GM21447 (cell line): ENCODE data around the gene ENPP7.

Source experiments
- ATAC-seq: cut with Tn5 transposase; IDR thresholded peaks from one replicate; pipeline ENCODE4 v1.9.1; 2021; ENCODE audit not compliant: unreplicated experiment

The ENPP7 gene

GRCh38 chr17:79776376-79777119, 45.8 kb downstream of the ENPP7 start:
- ATAC-seq = no peak

- ATAC-seq = peak; percentile 20
These were observed 46.6 kb downstream of the ENPP7 start for GRCh38 chr17:79777120-79777893.

DNA sequence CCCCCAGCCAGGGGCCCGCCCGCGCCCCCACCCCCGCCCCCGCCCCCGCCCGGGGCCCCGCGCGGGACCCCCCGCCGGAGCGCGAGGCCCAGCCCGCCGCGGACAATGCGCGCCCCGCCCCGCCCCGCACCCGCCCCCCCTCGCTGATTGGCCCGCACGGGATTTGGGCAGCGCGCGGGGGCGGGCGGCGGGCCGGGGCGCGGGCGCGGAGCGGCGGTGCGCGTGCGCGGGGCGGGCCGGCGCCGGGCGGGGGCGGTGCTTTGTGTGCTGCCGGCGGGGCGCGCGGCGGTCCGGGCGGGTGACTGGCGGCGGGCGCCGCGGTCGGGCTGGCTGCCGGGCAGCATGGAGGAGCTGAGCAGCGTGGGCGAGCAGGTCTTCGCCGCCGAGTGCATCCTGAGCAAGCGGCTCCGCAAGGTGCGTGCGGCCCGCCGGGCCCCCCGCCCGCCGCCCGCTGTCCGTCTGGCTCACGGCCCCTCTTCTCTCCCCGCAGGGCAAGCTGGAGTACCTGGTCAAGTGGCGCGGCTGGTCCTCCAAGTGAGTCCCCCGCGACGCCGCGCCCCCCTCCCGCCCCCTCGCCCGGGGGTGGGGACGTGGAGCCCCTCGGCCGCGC, 47.3 kb downstream of the ENPP7 start, which contains the start of gene CBX2:
Gene CBX2 (plus strand): TSS at position 255 of the 610 bp plus-strand sequence. CDS start 88 bp downstream, at position 343.
- peak; percentile 45 for ATAC-seq

DNA sequence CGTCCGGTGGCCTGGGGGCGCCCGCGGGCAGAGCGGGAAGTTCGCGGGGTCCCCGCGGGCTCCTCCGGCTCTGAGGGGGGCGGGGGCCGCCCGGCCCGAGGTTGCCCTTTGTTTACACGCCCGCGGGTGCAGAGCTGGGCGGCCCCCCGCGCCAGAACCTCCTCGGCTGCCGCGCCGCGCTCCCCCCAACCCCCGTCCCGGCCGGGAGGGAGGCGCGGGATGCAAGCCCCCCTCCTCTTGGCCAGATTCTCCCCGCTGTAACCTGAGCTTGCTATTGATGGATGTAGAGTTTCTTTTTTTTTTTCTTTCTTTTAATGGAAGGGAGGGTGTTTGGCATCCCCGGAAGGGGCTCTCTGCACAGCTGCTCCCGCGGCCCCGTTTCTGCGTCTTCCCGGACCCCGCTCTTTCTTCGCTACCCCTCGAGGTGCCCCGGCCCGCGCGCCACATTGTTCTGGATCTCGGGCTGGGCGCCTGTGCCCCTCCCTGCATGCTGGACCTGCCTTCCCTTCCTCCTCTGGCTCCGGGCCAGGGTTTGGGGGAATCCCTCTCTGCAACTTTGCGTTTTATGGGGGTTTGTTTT, 47.9 kb downstream of the ENPP7 start:
- ATAC-seq = peak; percentile 13

DNA sequence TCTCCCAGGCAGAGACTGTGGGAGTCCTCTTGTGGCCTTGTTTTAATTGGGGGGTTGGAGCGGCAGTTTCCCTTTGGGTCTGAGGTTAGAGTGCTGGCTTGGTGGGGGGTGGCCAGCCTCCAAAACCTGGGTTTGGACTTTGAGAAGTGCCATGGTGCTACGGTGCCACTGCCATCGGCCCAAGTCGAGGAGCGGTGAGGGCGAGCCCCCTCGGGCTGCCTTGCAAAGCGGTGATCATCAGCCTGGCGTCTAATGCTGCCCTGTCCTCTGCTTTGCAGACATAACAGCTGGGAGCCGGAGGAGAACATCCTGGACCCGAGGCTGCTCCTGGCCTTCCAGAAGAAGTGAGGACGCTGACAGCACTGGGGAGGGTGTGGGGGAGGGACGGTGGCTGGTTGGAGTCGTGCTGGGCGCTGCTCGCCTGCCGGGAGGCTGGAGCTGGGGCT, 48.4 kb downstream of the ENPP7 start:
- ATAC-seq = no peak

DNA sequence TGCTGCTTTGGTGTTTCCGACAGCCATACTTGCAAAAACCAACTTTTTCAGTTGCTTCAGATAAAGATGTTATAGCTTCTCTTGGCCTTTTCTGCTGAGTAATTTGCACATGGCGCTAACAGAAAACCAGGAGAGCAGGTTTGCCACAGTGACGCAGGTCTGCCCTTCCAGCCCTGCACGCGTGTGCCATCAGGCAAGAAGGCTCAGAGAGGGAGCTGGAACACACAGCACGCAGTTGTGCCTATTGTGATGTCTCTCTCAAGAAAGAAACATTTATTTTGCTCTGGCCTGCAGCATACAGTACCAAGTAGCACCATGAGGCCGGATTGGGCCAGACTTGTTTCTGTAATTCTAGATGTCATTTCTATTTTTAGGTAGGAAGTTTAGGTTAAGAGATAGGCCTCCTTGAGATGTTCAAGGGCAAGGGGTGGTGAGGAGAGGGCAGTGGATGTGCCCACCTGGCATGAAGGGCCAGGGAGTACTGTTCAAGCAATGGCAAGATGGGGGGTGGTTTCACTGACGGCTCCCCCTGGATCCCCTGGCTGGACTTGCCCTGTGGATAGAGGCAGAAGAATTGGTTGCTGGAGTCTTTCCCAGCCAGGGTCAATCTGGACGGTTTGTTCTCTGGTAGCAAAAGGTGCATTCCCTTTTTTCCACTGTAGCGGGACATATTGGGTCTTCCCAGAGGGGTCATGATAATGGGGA, 49.1 kb downstream of the ENPP7 start:
- ATAC-seq = no peak

GRCh38 chr17:79781012-79781650, 50.4 kb downstream of the ENPP7 start:
- ATAC-seq = no peak

- ATAC-seq = no peak
These were observed 51.2 kb downstream of the ENPP7 start for GRCh38 chr17:79781736-79782575.

GRCh38 chr17:79783891-79784290, 53.1 kb downstream of the ENPP7 start:
- no peak for ATAC-seq

DNA sequence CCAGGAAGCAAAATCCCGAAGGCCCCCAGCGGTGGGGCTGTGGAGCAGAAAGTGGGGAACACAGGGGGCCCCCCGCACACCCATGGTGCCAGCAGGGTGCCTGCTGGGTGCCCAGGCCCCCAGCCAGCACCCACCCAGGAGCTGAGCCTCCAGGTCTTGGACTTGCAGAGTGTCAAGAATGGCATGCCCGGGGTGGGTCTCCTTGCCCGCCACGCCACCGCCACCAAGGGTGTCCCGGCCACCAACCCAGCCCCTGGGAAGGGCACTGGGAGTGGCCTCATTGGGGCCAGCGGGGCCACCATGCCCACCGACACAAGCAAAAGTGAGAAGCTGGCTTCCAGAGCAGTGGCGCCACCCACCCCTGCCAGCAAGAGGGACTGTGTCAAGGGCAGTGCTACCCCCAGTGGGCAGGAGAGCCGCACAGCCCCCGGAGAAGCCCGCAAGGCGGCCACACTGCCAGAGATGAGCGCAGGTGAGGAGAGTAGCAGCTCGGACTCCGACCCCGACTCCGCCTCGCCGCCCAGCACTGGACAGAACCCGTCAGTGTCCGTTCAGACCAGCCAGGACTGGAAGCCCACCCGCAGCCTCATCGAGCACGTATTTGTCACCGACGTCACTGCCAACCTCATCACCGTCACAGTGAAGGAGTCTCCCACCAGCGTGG, 53.7 kb downstream of the ENPP7 start:
- ATAC-seq = no peak

DNA sequence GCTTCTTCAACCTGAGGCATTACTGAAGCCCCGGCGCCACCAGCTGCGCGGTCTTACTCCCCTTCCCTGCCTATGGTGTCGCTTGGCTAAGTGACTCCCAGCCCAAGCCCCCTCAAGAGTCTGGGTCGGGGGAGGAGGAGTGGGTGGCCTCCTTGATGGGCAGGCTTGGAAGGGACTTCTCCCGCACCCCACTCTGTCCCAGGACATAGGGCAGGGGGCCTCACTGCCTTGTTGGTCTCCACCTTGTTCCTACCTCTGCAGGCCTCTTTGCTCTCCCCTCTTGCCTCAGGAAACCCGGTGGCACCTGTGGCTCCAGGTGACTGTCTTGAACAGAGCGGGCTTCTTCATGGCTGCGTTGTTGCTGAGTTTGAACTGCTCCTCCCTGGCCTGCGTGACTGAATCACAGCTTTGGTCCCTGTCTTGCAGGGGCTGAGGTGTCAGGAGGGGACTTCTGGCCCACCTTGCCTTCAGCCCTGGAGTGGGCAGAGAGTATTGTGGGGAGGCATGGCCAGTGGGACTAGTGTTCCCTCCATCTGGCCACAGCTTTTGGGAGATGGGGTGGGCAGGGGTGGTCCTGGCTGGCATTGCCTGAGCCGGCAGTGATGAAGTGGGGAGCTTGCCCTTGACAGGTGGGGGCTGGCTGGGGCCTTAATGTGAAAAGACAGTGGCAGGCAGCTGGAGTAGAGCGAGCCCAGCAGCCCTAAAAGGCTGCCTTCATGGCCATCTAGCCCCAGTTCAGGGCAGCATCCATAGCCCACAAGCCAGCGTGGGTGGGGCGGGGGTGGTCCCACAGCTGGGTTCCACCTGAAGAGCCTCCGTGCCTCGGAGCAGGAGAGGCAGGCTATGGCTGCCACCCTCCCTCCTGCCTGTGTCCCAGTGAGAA, 54.5 kb downstream of the ENPP7 start:
- no peak for ATAC-seq

DNA sequence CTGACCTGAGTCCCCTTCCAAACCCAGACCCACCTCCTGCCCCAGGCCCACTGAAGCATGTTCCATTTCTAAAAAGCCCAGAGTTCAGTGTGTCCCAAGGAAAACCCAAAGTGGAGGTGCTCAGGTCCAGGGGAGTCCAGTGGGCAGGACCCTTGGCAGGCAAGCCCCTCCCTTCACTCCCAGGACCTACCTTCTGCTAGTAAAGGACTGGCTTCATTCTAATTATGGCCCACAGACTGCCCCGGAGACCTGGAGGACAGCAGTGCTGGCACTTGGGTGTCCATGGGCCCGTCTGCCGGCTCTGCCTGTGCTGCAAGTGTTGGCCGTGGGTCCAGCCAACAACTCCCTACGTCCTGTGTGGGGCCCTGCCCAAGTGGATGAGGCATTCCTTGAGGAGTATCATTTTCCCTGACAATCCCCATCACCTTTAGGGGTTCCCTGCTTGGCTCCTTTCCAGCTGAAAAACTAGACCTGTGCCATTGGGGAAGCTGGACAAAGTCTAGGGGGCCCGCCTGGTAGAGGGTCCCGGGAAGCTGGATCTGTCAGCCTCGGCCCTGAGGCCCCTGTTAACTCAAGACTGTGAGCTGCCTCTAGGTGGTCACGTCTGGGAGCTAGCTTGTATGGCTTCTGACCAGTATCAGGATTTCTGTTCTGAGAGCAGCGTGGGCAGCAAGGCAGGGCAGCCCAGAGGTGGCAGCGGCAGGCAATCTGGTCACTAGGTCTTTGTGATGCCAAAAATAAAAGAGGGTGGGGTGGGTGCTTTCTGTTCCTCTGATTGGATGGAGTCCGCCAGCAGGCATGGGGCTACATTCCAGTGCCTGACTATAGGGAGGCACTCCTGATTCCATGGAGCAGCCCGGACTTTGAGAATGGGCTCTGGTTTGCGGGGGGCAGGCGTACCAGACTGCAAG, 55.4 kb downstream of the ENPP7 start:
- ATAC-seq = no peak

GRCh38 chr17:79786930-79787643, 56.3 kb downstream of the ENPP7 start:
- no peak for ATAC-seq

DNA sequence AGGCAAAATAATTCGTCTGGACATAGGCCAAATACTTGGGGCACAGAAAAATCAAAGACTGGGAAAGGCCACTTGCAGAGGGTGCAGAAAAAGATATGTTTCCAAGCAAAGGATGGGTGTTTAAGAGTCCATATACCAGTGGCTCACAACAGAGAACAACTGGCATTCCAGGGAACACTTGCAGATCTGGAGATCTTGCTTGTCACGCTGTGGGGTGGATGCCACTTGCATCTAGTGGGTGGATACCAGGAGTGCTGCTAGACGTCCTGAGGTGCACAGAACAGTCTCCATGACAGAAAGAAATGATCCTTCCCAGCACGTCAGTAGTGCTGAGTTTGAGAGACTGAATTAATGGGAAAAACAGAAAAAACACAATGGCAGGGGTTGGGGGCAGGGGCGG, 57.7 kb downstream of the ENPP7 start:
- ATAC-seq = no peak

DNA sequence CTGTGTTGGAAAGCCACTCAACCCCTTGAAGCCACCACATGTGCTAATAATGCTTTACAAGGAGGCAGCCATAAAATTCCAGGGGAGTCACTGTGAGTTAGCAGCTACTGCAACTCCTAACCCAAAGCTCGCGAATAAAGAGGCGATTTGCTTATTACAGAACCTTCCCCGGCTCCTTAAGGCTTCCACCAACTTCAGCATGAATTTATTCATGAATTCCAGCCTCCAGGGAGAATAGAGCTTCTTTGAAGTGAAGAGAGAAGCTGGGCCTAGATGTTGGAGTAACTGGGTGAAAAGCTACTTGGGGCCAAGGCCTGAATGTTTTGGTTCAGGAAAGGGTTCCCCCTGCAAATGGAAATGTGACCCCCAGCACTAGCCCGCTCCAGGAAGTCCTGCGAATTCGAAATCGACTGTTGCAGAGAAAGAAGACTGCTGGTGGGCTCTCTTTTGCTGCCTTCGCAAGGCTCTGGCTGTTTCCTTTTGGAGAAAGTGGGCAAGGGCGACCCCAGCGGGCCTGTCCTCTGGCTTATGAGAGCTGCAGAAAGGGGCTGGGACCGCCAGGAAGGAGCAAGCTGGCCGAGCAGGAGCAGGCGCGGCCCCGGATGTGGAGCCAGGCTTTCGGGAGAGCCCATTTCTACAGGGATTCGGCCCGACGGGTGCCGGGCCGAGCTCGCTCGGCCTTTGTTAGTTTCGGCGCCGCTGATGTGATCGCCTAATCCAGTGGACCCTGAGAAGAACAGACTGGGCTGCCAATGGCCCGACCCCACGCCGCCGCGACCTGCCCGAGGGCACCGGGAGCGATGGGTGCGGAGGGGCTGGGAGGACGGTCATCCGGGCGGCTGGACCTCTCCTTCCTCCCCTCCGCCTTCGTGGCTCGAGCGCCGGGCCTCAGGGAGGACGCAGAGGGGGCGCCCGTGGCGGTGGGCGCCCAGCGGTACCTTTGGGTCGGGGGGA, 58.5 kb downstream of the ENPP7 start:
- no peak for ATAC-seq
